WERI-Rb-1 (cell line): ENCODE results near the gene CFI.

Experiments
- DNase-seq: peaks from one replicate; pipeline ENCODE4 v3.0.0-alpha.2; 2020
- H3K27ac ChIP-seq: fragments of 250-450 bp; sonication (Bioruptor Pico); 2 replicates; pipeline ENCODE4 v1.5.1; 2020; ENCODE audit warnings: mild to moderate bottlenecking, moderate library complexity
- H3K27me3 ChIP-seq: fragments of 250-450 bp; sonication (Bioruptor Pico); 2 replicates; pipeline ENCODE4 v1.5.1; 2021; ENCODE audit warnings: mild to moderate bottlenecking, low read depth, moderate library complexity; ENCODE audit not compliant: insufficient read depth, severe bottlenecking
- H3K36me3 ChIP-seq: fragments of 250-450 bp; sonication (Bioruptor Pico); 2 replicates; pipeline ENCODE4 v1.5.1; 2020; ENCODE audit warnings: mild to moderate bottlenecking, moderate library complexity
- H3K4me3 ChIP-seq: 2 replicates; pipeline ENCODE4 v1.5.1; 2011; ENCODE audit warnings: low read depth, mild to moderate bottlenecking, control low read depth, low read length
- H3K9me3 ChIP-seq: fragments of 250-450 bp; sonication (Bioruptor Pico); 2 replicates; pipeline ENCODE4 v1.5.1; 2021; ENCODE audit warnings: mild to moderate bottlenecking, moderate library complexity; ENCODE audit not compliant: severe bottlenecking
- CTCF ChIP-seq: IDR thresholded peaks from 2 replicates; pipeline ENCODE4 v1.5.1; 2011; ENCODE audit warnings: low read depth, mild to moderate bottlenecking, control low read depth, inconsistent platforms, low read length

Gene CFI

GRCh38 chr4:109749388-109750082 lies 52.3 kb downstream of the CFI start:
- Histone ChIP-seq H3K27ac (no peak overlapping the region), H3K9me3 (no peaks in the 10 kb centered on the region), H3K36me3 (no peaks in the 10 kb centered on the region), H3K4me3 (no peak overlapping the region), H3K27me3 (no peaks in the 10 kb centered on the region)
- TF ChIP-seq CTCF: no peak
- DNase-seq: no peak

GRCh38 chr4:109748114-109748513 lies 53.7 kb downstream of the CFI start:
- H3K27me3 ChIP-seq: no peaks in the 10 kb centered on the region
- no peak for TF ChIP-seq CTCF
- no peaks in the 10 kb centered on the region for H3K9me3 ChIP-seq
- no peak overlapping the region for H3K4me3 ChIP-seq
- DNase-seq: no peak
- no peaks in the 10 kb centered on the region for H3K36me3 ChIP-seq
- H3K27ac ChIP-seq: no peak overlapping the region

- H3K36me3 ChIP-seq: no peaks in the 10 kb centered on the region
- H3K27ac ChIP-seq: no peak overlapping the region
Measured at GRCh38 chr4:109746728-109747127, 55.1 kb downstream of the CFI start.

GRCh38 chr4:109745830-109746229 lies 56.0 kb downstream of the CFI start:
- no peak for DNase-seq
- H3K4me3 ChIP-seq: no peak overlapping the region
- H3K9me3 ChIP-seq: no peaks in the 10 kb centered on the region
- H3K36me3 ChIP-seq: no peaks in the 10 kb centered on the region
- no peaks in the 10 kb centered on the region for H3K27me3 ChIP-seq
- H3K27ac ChIP-seq: no peak overlapping the region
- no peak for TF ChIP-seq CTCF

More at GRCh38 chr4:109746728-109747127, 55.1 kb downstream of the CFI start:
- H3K27me3 ChIP-seq: no peaks in the 10 kb centered on the region
- no peak overlapping the region for H3K4me3 ChIP-seq
- DNase-seq: no peak
- H3K9me3 ChIP-seq: no peaks in the 10 kb centered on the region
- TF ChIP-seq CTCF: no peak

- H3K27ac ChIP-seq: no peak overlapping the region
- DNase-seq: no peak
- H3K27me3 ChIP-seq: no peaks in the 10 kb centered on the region
Measured at GRCh38 chr4:109739547-109739946, 62.3 kb downstream of the CFI start.

More at GRCh38 chr4:109739547-109739946, 62.3 kb downstream of the CFI start:
- TF ChIP-seq CTCF: no peak
- Histone ChIP-seq H3K9me3 (no peaks in the 10 kb centered on the region), H3K4me3 (no peak overlapping the region), H3K36me3 (no peaks in the 10 kb centered on the region)
